Hepatocyte (in vitro differentiated cells): Measurements from ENCODE around the gene VGLL1.

ENCODE experiments used
- EZH2 ChIP-seq: fragments of 200-600 bp; sonication (generic); IDR thresholded peaks from 2 replicates; pipeline ENCODE4 v1.6.1; 2016; ENCODE audit warnings: antibody characterized with exemption, mild to moderate bottlenecking, borderline replicate concordance
- EZH2phosphoT487 ChIP-seq: fragments of 200-600 bp; sonication (generic); IDR thresholded peaks from one replicate; pipeline ENCODE4 v1.6.1; 2018; ENCODE audit warnings: antibody characterized with exemption, mild to moderate bottlenecking, low read depth, moderate library complexity; ENCODE audit not compliant: unreplicated experiment, severe bottlenecking
- TF ChIP-seq, protein P1 (sequence below): fragments of 200-600 bp; sonication (generic); IDR thresholded peaks from 2 replicates; pipeline ENCODE4 v1.5.1; 2016; ENCODE audit warnings: antibody characterized with exemption, mild to moderate bottlenecking; ENCODE audit not compliant: poor library complexity

DNA sequence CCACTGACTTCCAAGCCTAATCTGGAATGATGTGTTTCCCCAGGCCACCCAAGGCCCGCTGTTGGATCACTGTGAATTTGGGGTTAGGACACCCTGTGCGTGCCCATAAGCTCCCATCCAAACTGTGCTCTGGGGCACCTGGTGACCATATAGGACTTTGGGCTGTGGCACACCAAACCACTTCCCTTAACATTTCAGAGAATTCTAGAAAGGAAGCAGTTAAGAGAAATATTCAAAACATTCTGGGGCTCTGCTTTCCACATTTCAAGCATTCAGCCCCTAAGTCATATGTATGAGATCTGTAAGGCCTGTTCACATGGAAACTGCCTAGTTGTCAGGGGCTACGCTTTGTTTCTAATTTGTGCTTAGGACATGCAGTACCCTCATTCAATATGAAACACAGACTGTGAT is 14.4 kb downstream of the VGLL1 start:
- TF ChIP-seq, protein P1, sequence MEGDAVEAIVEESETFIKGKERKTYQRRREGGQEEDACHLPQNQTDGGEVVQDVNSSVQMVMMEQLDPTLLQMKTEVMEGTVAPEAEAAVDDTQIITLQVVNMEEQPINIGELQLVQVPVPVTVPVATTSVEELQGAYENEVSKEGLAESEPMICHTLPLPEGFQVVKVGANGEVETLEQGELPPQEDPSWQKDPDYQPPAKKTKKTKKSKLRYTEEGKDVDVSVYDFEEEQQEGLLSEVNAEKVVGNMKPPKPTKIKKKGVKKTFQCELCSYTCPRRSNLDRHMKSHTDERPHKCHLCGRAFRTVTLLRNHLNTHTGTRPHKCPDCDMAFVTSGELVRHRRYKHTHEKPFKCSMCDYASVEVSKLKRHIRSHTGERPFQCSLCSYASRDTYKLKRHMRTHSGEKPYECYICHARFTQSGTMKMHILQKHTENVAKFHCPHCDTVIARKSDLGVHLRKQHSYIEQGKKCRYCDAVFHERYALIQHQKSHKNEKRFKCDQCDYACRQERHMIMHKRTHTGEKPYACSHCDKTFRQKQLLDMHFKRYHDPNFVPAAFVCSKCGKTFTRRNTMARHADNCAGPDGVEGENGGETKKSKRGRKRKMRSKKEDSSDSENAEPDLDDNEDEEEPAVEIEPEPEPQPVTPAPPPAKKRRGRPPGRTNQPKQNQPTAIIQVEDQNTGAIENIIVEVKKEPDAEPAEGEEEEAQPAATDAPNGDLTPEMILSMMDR = no peak
- TF ChIP-seq EZH2phosphoT487 (no peak), EZH2 (no peak)
